K562 (cell line): Measurements from ENCODE around the gene RPL36AL. TPM values are rescaled to one million over a fixed set of nuclear protein-coding genes. Genes with fewer than 3 reads are reported as not detected.
A peak's percentile ranks its signal among the peaks of the same experiment; 100 is the strongest.

Source experiments
- BRD9 ChIP-seq: fragments of 450-650 bp; IDR thresholded peaks from 2 replicates; pipeline ENCODE4 v1.6.1; 2018; ENCODE audit warnings: low read depth; ENCODE audit not compliant: partially characterized antibody
- E2F5 ChIP-seq: sonication (generic); formaldehyde crosslinking; IDR thresholded peaks from 2 replicates; pipeline ENCODE4 v1.8.0; 2022; ENCODE audit warnings: mild to moderate bottlenecking, missing genetic modification reagents
- GATAD2B ChIP-seq: fragments of 450-650 bp; IDR thresholded peaks from 2 replicates; pipeline ENCODE4 v1.6.1; 2017; ENCODE audit warnings: mild to moderate bottlenecking, borderline replicate concordance
- HMBOX1 ChIP-seq: sonication (generic); IDR thresholded peaks from 2 replicates; pipeline ENCODE4 v1.6.1; 2016
- HNRNPK ChIP-seq: fragments of 200-400 bp; formaldehyde crosslinking; IDR thresholded peaks from one replicate; pipeline ENCODE4 v1.6.1; 2018; ENCODE audit warnings: mild to moderate bottlenecking, low read depth, low read length; ENCODE audit not compliant: poor library complexity, severe bottlenecking
- NR2F6 ChIP-seq: fragments of 450-650 bp; formaldehyde crosslinking; IDR thresholded peaks from 2 replicates; pipeline ENCODE4 v1.4.0; 2020; ENCODE audit warnings: mild to moderate bottlenecking
- POLR2B ChIP-seq: fragments of 450-650 bp; IDR thresholded peaks from 2 replicates; pipeline ENCODE4 v1.6.1; 2018; ENCODE audit warnings: low read depth; ENCODE audit not compliant: partially characterized antibody
- POLR2H ChIP-seq: IDR thresholded peaks from 2 replicates; pipeline ENCODE4 v1.6.1; 2016; ENCODE audit warnings: missing genetic modification characterization, low read depth, mild to moderate bottlenecking, control low read depth, missing compliant biosample characterization, moderate library complexity
- RUNX1 ChIP-seq: sonication (generic); IDR thresholded peaks from 2 replicates; pipeline ENCODE4 v1.6.1; 2016; ENCODE audit warnings: antibody characterized with exemption, low read depth
- TFAP4 ChIP-seq: sonication (generic); formaldehyde crosslinking; IDR thresholded peaks from 2 replicates; pipeline ENCODE4 v1.8.0; 2022; ENCODE audit warnings: missing genetic modification reagents, mild to moderate bottlenecking, moderate library complexity, borderline replicate concordance
- ZBTB1 ChIP-seq: sonication (generic); formaldehyde crosslinking; IDR thresholded peaks from 2 replicates; pipeline ENCODE4 v1.8.1; 2023; ENCODE audit warnings: missing genetic modification reagents, low read depth, mild to moderate bottlenecking, borderline replicate concordance
- ZBTB40 ChIP-seq, 2 experiments: fragments of 450-650 bp in 1 of 2; sonication (generic) in 1 of 2; formaldehyde crosslinking in 1 of 2; IDR thresholded peaks; 2 replicates each; pipeline versions ENCODE4 v1.7.1 to v1.9.0; 2016 to 2022; ENCODE audit warnings: inconsistent platforms in 1 of 2, mild to moderate bottlenecking in 1 of 2, missing genetic modification reagents in 1 of 2
- ZNF124 ChIP-seq: sonication (generic); formaldehyde crosslinking; IDR thresholded peaks from 2 replicates; pipeline ENCODE4 v1.8.1; 2022; ENCODE audit warnings: missing genetic modification reagents
- ZNF175 ChIP-seq: fragments of 200-800 bp; sonication (Bioruptor generic); IDR thresholded peaks from 2 replicates; pipeline ENCODE4 v1.6.1; 2016; ENCODE audit warnings: low read depth, mild to moderate bottlenecking, missing genetic modification characterization, missing compliant biosample characterization
- polyA plus RNA-seq, 8 experiments: library from polyadenylated mRNA; depleted of rRNA in 4 of 8; stranded (reverse) in 5 of 8; unstranded in 3 of 8; fragments of >200 nt; fragmentation: Nextera tagmentation in 2 of 8; fragmentation: Illumina TruSeq in 1 of 8; extraction: Ambion mirVana in 2 of 8; extraction: Trizol in 1 of 8; gene quantifications; 2 replicates each; pipeline versions ENCODE4 v1.2.1 to v1.2.3, GENCODE V29; 2011 to 2014; ENCODE audit warnings: inconsistent platforms in 1 of 8, missing spikeins in 1 of 8
- total RNA-seq, 7 experiments: library from RNA; depleted of rRNA in 6 of 7; stranded (reverse); fragments of >200 nt in 6 of 7; fragmentation: Illumina TruSeq in 2 of 7; extraction: Trizol in 2 of 7; gene quantifications; 2 replicates each; pipeline versions ENCODE4 v1.2.1 to v1.2.3, GENCODE V29; 2011 to 2021; ENCODE audit warnings: low replicate concordance in 1 of 7

The RPL36AL gene
- total and polyA plus RNA-seq, 9 of the 15 experiments (the other 6 are each of a cell fraction or from before 2014, with no cell fraction given) = 146 to 674 (median 360) TPM

- TF ChIP-seq POLR2H (peak; percentile 45; the same call in 1 of the 2 replicates), POLR2B (peak; percentile 60), BRD9 (peak; percentile 35), E2F5 (CRISPR knock-in tag) (peak; percentile 74; the same call in 1 of the 2 replicates), ZBTB1 (CRISPR knock-in tag) (peak; percentile 91), GATAD2B (peak; percentile 73; the same call in 1 of the 2 replicates), TFAP4 (CRISPR knock-in tag) (peak; percentile 77), HMBOX1 (no peak), ZNF124 (CRISPR knock-in tag) (no peak; the same call in 1 of the 2 replicates), RUNX1 (no peak), ZNF175 (CRISPR knock-in tag) (0 out of 2 replicates have a peak, but pooled peaks have one; percentile 22), NR2F6 (CRISPR knock-in tag) (no peak), HNRNPK (no peak), ZBTB40 (IDR thresholded peaks at IDR 0.05) (peak; percentile 86), ZBTB40 (CRISPR knock-in tag; IDR thresholded peaks at IDR 0.05) (no peak)
Observed at GRCh38 chr14:49633640-49634546, 13.5 kb upstream of the RPL36AL start (continued).
